ENCODE data around the gene ASGR1. TPM values are rescaled to one million over a fixed set of nuclear protein-coding genes. Genes with fewer than 3 reads are reported as not detected.

The ASGR1 gene
- polyA plus RNA-seq, 1 donor from 2014 or later = 80.2 TPM

GRCh38 chr17:7220593-7221277 is 41.6 kb upstream of the ASGR1 start:
- H3K9ac ChIP-seq (ENCODE audit: low read length) = peak overlapping the region; percentile 83
- H3K4me2 ChIP-seq (ENCODE audit: low read length) = peak overlapping the region; percentile 89
- peak overlapping the region; percentile 34 for H3K27ac ChIP-seq (ENCODE audit: low read length)
- H4K20me1 ChIP-seq (ENCODE audit: insufficient read depth) = no peaks in the 10 kb centered on the region
- no peak overlapping the region for H2AFZ ChIP-seq (ENCODE audit: low read depth, low read length)
- no peaks in the 10 kb centered on the region for H3K9me3 ChIP-seq (ENCODE audit: low read length)
- no peaks in the 10 kb centered on the region for H3K36me3 ChIP-seq (ENCODE audit: insufficient read depth, low read length)
- peaks cover 32% of the 10 kb centered on the region for H3K79me2 ChIP-seq (replicated peaks; ENCODE audit: insufficient read depth, low read length)
- TF ChIP-seq TAF1 (IDR thresholded peaks at IDR 0.05; ENCODE audit: low read depth) (no peak), SMC3 (conservative IDR thresholded peaks at IDR 0.05; ENCODE audit: poor library complexity) (no peak), REST (IDR thresholded peaks at IDR 0.05; ENCODE audit: borderline replicate concordance) (no peak), POLR2AphosphoS5 (IDR thresholded peaks at IDR 0.05) (no peak), RAD21 (conservative IDR thresholded peaks at IDR 0.05) (peak; percentile 15), EP300 (conservative IDR thresholded peaks at IDR 0.05; ENCODE audit: poor library complexity, severe bottlenecking) (no peak), CTCF (IDR thresholded peaks at IDR 0.05; ENCODE audit: poor library complexity, severe bottlenecking) (peak; percentile 42)
- no peaks in the 10 kb centered on the region for H3K9me2 ChIP-seq (ENCODE audit: insufficient read depth, low read length)
- no peaks in the 10 kb centered on the region for H3F3A ChIP-seq (ENCODE audit: insufficient read depth, low read length, poor library complexity, severe bottlenecking)
- H3K27me3 ChIP-seq (ENCODE audit: insufficient read depth, low read depth, low read length) = no peaks in the 10 kb centered on the region
- H3K4me3 ChIP-seq (ENCODE audit: low read length) = peak overlapping the region; percentile 99

- Histone ChIP-seq H3K4me2 (ENCODE audit: low read length) (peak within 1 kb of the TSS; percentile 89), H3K36me3 (ENCODE audit: insufficient read depth, low read length) (no peaks in the 10 kb centered on the region), H4K20me1 (ENCODE audit: insufficient read depth) (no peaks in the 10 kb centered on the region), H2AFZ (ENCODE audit: low read depth, low read length) (peak within 1 kb of the TSS; percentile 33), H3K79me2 (replicated peaks; ENCODE audit: insufficient read depth, low read length) (peaks cover 38% of the 10 kb centered on the region), H3K9me3 (ENCODE audit: low read length) (no peaks in the 10 kb centered on the region), H3K27ac (ENCODE audit: low read length) (peak within 1 kb of the TSS; percentile 34), H3F3A (ENCODE audit: insufficient read depth, low read length, poor library complexity, severe bottlenecking) (no peaks in the 10 kb centered on the region), H3K9ac (ENCODE audit: low read length) (peak within 1 kb of the TSS; percentile 92), H3K9me2 (ENCODE audit: insufficient read depth, low read length) (no peaks in the 10 kb centered on the region), H3K4me3 (ENCODE audit: low read length) (peak within 1 kb of the TSS; percentile 99), H3K27me3 (ENCODE audit: insufficient read depth, low read depth, low read length) (no peaks in the 10 kb centered on the region)
- TF ChIP-seq POLR2AphosphoS5 (IDR thresholded peaks at IDR 0.05) (peak; percentile 67), RAD21 (conservative IDR thresholded peaks at IDR 0.05) (no peak), MXI1 (conservative IDR thresholded peaks at IDR 0.05; ENCODE audit: poor library complexity, severe bottlenecking) (peak; percentile 65)
Observed at GRCh38 chr17:7219812-7220592, 40.8 kb upstream of the ASGR1 start, which contains the start of the genes ACADVL and DLG4. ACADVL (plus strand) TSS chr17:7219938; CDS start chr17:7219985, 47 bp downstream. DLG4 (minus strand) TSS chr17:7219836.
